Prostate gland (tissue), 2 donors: ENCODE data around the gene TTBK1.

Source experiments
- CTCF ChIP-seq, 4 experiments: fragments of 200-600 bp in 2 of 4; fragments of 450-650 bp in 2 of 4; sonication (generic) in 2 of 4; IDR thresholded peaks; 1 replicate in 3 of 4; 2 replicates in 1 of 4; pipeline ENCODE4 v1.5.1; 2016 to 2019; ENCODE audit warnings: antibody characterized with exemption in 4 of 4, mild to moderate bottlenecking in 2 of 4, moderate library complexity in 2 of 4
- POLR2A ChIP-seq: fragments of 450-650 bp; IDR thresholded peaks from one replicate; pipeline ENCODE4 v1.6.1; 2016; ENCODE audit warnings: antibody characterized with exemption, mild to moderate bottlenecking

GRCh38 chr6:43331891-43332290 lies 88.6 kb downstream of the TTBK1 start:
- no peak for TF ChIP-seq CTCF (IDR thresholded peaks at IDR 0.05)
- TF ChIP-seq POLR2A = no peak
